ENCODE results near the gene GALK1. TPM values are rescaled to one million over a fixed set of nuclear protein-coding genes. Genes with fewer than 3 reads are reported as not detected.

Gene GALK1
- total RNA-seq, 4 donors from 2014 or later: 9.3 to 116 (median 30.9) TPM

DNA sequence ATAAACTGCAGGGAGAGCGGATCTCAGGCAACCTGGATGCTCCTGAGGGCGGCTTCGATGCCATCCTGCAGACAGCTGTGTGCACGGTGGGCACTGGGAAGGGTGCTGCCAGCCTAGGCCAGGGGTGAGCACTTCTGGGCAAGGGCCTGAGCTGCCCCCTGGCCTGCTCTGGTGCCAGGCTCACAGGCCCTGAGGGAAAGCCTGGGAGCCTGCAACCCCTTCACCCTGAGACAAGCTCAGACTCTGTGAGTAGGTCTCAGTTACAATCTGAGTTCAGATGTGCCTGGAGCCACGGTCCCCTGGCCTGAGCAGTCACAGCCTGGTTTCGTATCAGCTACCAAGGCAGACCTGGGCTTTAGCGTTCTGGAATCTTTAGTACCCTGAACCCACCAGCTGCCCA lies 35.6 kb downstream of the GALK1 start:
- no peaks in the 10 kb centered on the region for H3K27me3 ChIP-seq
- TF ChIP-seq POLR2A (IDR thresholded peaks at IDR 0.05) (no peak), POLR2AphosphoS5 (IDR thresholded peaks at IDR 0.05) (no peak), EP300 (IDR thresholded peaks at IDR 0.05; ENCODE audit: low read depth) (no peak)
- TF ChIP-seq, protein P1, sequence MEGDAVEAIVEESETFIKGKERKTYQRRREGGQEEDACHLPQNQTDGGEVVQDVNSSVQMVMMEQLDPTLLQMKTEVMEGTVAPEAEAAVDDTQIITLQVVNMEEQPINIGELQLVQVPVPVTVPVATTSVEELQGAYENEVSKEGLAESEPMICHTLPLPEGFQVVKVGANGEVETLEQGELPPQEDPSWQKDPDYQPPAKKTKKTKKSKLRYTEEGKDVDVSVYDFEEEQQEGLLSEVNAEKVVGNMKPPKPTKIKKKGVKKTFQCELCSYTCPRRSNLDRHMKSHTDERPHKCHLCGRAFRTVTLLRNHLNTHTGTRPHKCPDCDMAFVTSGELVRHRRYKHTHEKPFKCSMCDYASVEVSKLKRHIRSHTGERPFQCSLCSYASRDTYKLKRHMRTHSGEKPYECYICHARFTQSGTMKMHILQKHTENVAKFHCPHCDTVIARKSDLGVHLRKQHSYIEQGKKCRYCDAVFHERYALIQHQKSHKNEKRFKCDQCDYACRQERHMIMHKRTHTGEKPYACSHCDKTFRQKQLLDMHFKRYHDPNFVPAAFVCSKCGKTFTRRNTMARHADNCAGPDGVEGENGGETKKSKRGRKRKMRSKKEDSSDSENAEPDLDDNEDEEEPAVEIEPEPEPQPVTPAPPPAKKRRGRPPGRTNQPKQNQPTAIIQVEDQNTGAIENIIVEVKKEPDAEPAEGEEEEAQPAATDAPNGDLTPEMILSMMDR (IDR thresholded peaks at IDR 0.05): no peak
- 86% methylated on average over 7 of the region's 7 CpGs; no CpG with 5 or more reads in 1 of the 2 donors for WGBS, 2 donors (ENCODE audit: low coverage in 1 of 2)
- no peak overlapping the region for H3K4me3 ChIP-seq
- in situ Hi-C loops (cut with MboI; ENCODE audit: low pct_ligation_motif_present in 1 of 4, low pct_unique_long_range_greater_than_20kb in 1 of 4, low sequenced_read_pairs in 3 of 4): no loop called here
- no peak for DNase-seq
- no peak overlapping the region for H3K27ac ChIP-seq
- intact Hi-C loops (cut with DNase I; ENCODE audit: low total_unique reads): no loop called here
- H3K9me3 ChIP-seq: no peaks in the 10 kb centered on the region
- H3K36me3 ChIP-seq: peaks cover 0 to 31% (median 0%) of the 10 kb centered on the region in 4 donors
- H3K4me1 ChIP-seq: peaks cover 10 to 23% (median 20%) of the 10 kb centered on the region in 4 donors

DNA sequence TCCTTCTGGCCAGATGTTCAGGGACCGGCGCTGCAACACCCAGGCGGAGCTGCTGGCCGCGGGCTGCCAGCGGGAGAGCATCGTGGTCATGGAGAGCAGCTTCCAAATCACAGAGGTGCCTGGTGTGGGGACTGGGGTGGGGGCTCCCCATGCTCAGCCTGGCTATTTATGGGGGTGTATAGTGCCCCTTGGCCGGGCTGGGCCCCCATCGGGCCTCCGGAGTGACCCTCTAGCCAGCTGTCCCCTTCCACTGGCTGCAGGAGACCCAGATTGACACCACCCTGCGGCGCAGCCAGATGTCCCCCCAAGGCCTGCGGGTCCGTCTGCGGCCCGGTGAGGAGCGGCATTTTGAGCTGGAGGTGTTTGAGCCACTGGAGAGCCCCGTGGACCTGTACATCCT lies 37.6 kb downstream of the GALK1 start:
- intact Hi-C loops (cut with DNase I; ENCODE audit: low total_unique reads): no loop called here
- peaks cover 0 to 25% (median 0%) of the 10 kb centered on the region in 4 donors for H3K36me3 ChIP-seq
- no peak overlapping the region for H3K27ac ChIP-seq
- no peak for TF ChIP-seq EP300 (IDR thresholded peaks at IDR 0.05; ENCODE audit: low read depth)
- TF ChIP-seq POLR2A (IDR thresholded peaks at IDR 0.05): no peak
- TF ChIP-seq, protein P1 (IDR thresholded peaks at IDR 0.05): no peak
- in situ Hi-C loops (cut with MboI; ENCODE audit: low pct_ligation_motif_present in 1 of 4, low pct_unique_long_range_greater_than_20kb in 1 of 4, low sequenced_read_pairs in 3 of 4): no loop called here
- H3K4me1 ChIP-seq: peaks cover 9 to 32% (median 31%) of the 10 kb centered on the region in 4 donors
- no peak for DNase-seq
- H3K4me3 ChIP-seq: no peak overlapping the region
- 93% methylated on average over 14 of the region's 18 CpGs; no CpG with 5 or more reads in 1 of the 2 donors for WGBS, 2 donors (ENCODE audit: low coverage in 1 of 2)
- H3K27me3 ChIP-seq: peaks cover under 1% of the 10 kb centered on the region
- no peaks in the 10 kb centered on the region for H3K9me3 ChIP-seq

DNA sequence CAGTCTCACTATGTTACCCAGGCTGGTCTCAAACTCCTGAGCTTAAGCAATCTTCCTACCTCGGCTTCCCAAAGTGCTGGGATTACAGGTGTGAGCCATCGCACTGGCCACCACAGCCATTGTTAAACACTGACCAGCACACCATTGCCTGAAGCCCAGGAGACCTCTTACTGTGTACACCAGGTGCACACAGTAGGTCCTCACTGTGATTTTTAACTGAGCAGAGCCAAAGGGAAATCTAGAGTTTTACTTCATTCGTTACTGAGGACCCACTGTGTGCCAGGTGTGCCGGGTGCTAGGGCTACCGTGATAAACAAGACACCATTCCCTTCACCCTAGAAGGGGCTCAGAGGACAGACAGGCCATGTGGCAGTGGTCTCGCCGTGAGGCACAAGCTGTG lies 39.5 kb downstream of the GALK1 start:
- no peak overlapping the region for H3K27ac ChIP-seq
- WGBS, 2 donors (ENCODE audit: low coverage in 1 of 2): 89% methylated on average over 7 of the region's 7 CpGs; no CpG with 5 or more reads in 1 of the 2 donors
- intact Hi-C loops (cut with DNase I; ENCODE audit: low total_unique reads) (no loop called here), in situ Hi-C loops (cut with MboI; ENCODE audit: low pct_ligation_motif_present in 1 of 4, low pct_unique_long_range_greater_than_20kb in 1 of 4, low sequenced_read_pairs in 3 of 4) (no loop called here)
- TF ChIP-seq POLR2AphosphoS5 (IDR thresholded peaks at IDR 0.05): no peak
- TF ChIP-seq, protein P1 (IDR thresholded peaks at IDR 0.05): no peak
- TF ChIP-seq POLR2A (IDR thresholded peaks at IDR 0.05): no peak
- no peak for TF ChIP-seq EP300 (IDR thresholded peaks at IDR 0.05; ENCODE audit: low read depth)
- peaks cover 0 to 25% (median 0%) of the 10 kb centered on the region in 4 donors for H3K36me3 ChIP-seq
- no peaks in the 10 kb centered on the region for H3K9me3 ChIP-seq
- H3K27me3 ChIP-seq: peaks cover 19% of the 10 kb centered on the region
- H3K4me1 ChIP-seq: peaks cover 7 to 29% (median 24%) of the 10 kb centered on the region in 4 donors
- DNase-seq: no peak
- H3K4me3 ChIP-seq: no peak overlapping the region

DNA sequence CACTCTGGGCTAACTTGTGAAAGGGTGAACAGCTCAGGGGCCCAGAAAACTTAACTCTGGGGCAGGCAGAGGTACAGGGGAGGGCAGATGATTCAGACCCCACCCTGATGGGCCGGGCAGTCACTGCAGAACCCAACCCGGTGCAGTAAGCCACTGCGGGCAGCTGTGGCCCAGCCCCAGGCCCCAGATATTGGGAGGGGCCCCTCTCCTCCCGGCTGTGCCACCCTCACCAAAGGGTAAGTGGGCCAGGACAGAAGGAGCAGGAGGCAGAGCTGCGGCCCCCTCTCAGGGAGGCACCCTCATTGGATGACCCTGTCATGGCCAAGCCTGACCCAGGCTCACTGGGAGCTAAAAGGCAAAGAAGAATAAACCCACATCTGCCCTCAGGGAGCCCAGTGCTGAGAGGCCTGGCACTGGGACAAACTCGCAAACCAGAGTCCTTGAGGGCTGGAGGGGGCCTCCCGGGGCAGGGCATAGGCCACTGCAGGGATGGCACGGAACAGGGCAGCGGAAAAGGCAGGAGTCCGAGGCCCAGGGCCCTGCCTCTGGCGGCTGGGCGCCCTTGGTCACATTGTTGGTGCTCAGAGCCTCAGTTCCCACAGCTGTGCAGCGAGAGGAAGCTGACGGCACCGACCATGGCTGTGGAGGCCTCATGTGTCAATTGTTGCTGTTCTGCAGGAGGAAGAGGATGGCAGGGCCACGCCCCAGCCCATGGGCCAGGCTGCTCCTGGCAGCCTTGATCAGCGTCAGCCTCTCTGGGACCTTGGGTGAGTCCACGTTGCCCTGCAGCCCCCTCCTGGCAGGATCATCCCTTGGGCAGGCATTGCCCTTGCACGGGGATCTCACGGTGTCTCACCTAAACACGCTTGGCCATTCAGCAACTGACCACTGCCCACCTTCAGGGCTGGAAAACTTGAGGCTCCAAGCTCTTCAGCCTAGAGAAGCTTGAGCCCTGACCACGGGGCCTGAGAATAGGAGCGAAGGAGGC lies 40.7 kb downstream of the GALK1 start:
- Histone ChIP-seq H3K4me3 (peak overlapping the region in 2 of 4 donors; percentile 47 to 50), H3K36me3 (peaks cover 0 to 25% (median 0%) of the 10 kb centered on the region in 4 donors), H3K27me3 (peaks cover 19% of the 10 kb centered on the region), H3K9me3 (no peaks in the 10 kb centered on the region), H3K4me1 (peaks cover 7 to 32% (median 27%) of the 10 kb centered on the region in 4 donors), H3K27ac (peak overlapping the region; percentile 88 to 92 (median 88))
- DNase-seq: peak; percentile 30
- WGBS, 2 donors (ENCODE audit: low coverage in 1 of 2): 71% methylated on average over 21 of the region's 23 CpGs; no CpG with 5 or more reads in 1 of the 2 donors
- TF ChIP-seq, protein P1 (IDR thresholded peaks at IDR 0.05): no peak
- TF ChIP-seq EP300 (IDR thresholded peaks at IDR 0.05; ENCODE audit: low read depth) (no peak), POLR2AphosphoS5 (IDR thresholded peaks at IDR 0.05) (no peak), POLR2A (IDR thresholded peaks at IDR 0.05) (no peak)
- in situ Hi-C loops (cut with MboI; ENCODE audit: low pct_ligation_motif_present in 1 of 4, low pct_unique_long_range_greater_than_20kb in 1 of 4, low sequenced_read_pairs in 3 of 4) (no loop called here), intact Hi-C loops (cut with DNase I; ENCODE audit: low total_unique reads) (no loop called here)

All from transverse colon (tissue), 4 donors.